ENCODE results near the gene SERPINH1.

SERPINH1 gene

GRCh38 chr11:75562048-75562835 lies at the start of gene SERPINH1:
Gene SERPINH1, plus strand, starts transcription at chr11:75562253. Its CDS starts 4,097 bp downstream, at chr11:75566350.
- DNase-seq (ENCODE audit: low read depth in 2 of 2): peak; percentile 64 to 76

GRCh38 chr11:75513250-75513649 lies 48.8 kb upstream of the SERPINH1 start:
- DNase-seq (ENCODE audit: low read depth in 2 of 2): no peak

DNA sequence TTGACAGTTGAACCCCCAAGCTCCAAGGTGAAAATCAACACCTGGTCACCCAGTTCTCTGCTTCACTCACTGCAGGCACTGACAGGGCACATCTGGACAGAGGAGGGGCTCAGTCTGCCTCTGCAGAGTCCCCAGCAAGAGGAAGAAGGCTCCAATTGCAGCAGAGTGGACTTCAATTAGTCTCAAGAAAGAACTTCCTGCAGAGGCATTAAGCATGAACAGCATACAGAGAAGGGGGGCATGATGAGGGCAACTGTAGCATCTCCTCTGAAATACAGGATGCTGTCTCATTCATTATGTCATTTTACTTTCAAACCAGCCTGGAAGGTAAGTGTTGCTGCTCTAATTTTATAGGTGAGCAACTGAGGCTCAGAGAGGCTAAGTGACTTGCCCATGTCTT lies 47.5 kb upstream of the SERPINH1 start:
- DNase-seq (ENCODE audit: low read depth in 2 of 2): no peak

- no peak for DNase-seq (ENCODE audit: low read depth in 2 of 2)
Observed at GRCh38 chr11:75516140-75516539, 45.9 kb upstream of the SERPINH1 start.

DNA sequence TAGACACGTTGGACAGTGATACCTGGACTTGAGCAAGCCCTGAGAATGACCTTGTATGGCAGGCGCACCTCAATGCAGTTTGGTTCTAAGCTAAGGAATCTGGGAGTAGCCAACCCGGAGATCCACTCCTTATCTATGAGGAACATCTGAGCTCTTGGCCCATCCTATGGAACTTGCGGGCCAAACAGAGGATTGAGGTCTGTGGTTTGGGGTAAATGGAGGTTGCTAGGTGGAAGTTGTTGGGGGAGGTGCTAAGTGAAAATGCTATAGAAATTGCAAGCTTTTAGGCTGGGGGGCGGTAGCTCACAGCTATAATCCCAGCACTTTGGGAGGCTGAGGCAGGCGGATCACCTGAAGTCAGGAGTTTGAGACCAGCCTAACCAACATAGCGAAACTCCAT lies 45.2 kb upstream of the SERPINH1 start:
- no peak for DNase-seq (ENCODE audit: low read depth in 2 of 2)

- no peak for DNase-seq (ENCODE audit: low read depth in 2 of 2)
Observed at GRCh38 chr11:75518204-75518549, 43.9 kb upstream of the SERPINH1 start.

DNA sequence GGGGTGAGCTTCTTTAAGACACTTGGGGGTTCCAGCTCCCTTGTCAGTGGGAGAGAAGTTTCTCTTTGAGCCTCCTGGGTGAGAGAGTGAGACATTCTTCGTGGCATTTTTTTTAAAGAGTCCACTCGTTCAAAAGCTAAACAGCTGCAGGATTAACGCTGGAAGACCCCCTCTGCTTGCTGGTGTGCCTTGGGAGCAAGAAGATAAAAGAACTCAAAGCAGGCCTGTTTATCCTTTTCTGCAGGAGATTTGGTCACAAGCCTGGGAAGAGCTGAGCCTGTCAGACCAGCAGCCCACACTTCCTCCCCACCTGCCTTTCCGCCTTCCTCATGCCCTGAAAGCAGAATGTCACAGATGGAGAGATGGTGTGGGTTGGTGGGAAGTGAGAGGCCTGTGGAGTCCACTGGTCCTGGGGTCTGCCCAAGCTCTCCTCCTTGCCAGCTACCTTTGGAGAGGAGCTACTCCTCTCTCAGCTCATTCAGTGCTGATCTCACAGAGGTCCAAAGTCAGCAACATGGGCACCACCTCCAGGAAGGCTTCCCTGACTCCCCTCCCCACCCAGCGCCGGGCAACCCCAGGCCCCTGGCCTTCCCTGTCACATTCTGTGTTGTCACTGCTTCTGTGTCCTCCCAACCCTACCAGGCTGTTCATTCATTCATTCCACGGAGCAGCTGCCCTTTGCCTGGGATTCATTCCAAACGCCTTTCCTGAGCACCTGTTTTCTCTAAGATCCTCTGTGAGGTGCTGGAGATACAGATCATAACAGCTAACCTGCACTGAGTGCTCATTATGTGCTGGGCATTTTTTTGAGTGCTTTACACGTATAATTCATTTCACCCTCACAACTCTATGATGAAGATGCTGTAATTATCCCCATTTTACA lies 43.0 kb upstream of the SERPINH1 start:
- DNase-seq (ENCODE audit: low read depth in 2 of 2): no peak

- DNase-seq (ENCODE audit: low read depth in 2 of 2): no peak
Observed at GRCh38 chr11:75520688-75521087, 41.4 kb upstream of the SERPINH1 start.

- DNase-seq (ENCODE audit: low read depth in 2 of 2): no peak
Observed at GRCh38 chr11:75522286-75523044, 39.6 kb upstream of the SERPINH1 start.

DNA sequence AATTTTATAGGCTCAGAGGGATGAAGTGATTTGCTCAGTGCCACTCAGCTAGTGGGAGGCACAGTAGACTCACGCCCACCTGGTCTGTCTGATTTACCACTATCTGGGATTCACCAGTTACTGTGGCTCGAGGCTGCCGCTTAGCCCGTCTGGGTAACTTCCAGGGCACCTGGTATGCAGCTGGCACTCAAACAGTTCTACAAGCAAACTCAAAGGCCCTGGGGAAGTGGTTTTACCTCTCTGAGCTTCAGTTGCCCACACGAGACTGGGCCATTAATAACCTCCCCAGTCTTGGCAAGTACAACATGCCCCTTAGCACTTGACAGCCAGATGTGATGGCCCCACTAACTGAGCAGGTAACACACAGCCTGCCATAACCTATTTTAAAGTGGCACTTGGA lies 38.9 kb upstream of the SERPINH1 start:
- DNase-seq (ENCODE audit: low read depth in 2 of 2): no peak

DNA sequence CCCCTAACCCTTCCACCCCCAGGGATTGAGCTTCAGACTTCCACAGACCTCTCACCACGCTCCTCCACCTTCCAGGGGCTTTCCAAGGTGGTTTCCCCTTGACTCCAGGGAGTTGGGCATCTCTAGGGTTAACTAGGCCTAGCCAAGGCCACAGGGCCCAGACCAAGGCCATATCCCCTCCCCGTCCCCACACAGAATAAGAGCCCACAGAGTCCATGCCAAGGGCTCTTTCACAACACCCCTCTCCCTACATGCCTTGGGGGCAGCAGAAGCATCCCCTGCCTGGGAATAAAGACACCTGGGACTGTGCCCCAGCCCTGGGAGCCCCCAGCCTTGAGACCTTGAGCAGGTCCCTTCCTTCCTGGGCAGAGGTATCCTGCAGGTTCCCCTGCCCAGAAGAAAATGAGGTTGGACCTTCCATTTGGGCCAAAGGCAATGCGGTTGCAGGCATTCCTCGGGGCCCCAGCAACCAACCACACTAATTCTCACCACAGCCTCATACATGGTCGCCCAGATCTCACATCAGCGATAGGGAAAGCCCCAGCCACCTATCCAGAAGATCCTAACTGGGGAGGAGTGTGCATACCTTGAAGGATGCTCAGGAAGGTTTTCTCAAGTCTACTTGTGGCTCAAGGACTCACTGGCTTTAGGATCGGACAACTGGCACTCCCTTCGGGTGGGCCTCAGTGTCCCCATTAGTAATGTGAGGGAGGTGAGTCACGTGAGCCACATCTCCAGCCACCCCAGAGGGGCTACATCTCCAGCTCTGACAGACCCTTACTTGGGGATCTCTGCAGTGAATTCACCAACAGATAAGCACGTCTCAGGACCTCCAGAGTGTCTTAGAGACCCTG lies 38.0 kb upstream of the SERPINH1 start:
- DNase-seq (ENCODE audit: low read depth in 2 of 2): no peak

- DNase-seq (ENCODE audit: low read depth in 2 of 2): no peak
Observed at GRCh38 chr11:75524665-75525432, 37.2 kb upstream of the SERPINH1 start.

GRCh38 chr11:75525433-75526191 lies 36.4 kb upstream of the SERPINH1 start, which contains the start of gene GDPD5:
Gene GDPD5, minus strand, starts transcription at chr11:75525941. Its CDS starts 48,206 bp downstream, at chr11:75477735.
- DNase-seq (ENCODE audit: low read depth in 2 of 2): peak; percentile 79 to 87

- no peak for DNase-seq (ENCODE audit: low read depth in 2 of 2)
Observed at GRCh38 chr11:75526192-75526541, 35.9 kb upstream of the SERPINH1 start.

- DNase-seq (ENCODE audit: low read depth in 2 of 2): no peak
Observed at GRCh38 chr11:75527130-75527529, 34.9 kb upstream of the SERPINH1 start.

DNA sequence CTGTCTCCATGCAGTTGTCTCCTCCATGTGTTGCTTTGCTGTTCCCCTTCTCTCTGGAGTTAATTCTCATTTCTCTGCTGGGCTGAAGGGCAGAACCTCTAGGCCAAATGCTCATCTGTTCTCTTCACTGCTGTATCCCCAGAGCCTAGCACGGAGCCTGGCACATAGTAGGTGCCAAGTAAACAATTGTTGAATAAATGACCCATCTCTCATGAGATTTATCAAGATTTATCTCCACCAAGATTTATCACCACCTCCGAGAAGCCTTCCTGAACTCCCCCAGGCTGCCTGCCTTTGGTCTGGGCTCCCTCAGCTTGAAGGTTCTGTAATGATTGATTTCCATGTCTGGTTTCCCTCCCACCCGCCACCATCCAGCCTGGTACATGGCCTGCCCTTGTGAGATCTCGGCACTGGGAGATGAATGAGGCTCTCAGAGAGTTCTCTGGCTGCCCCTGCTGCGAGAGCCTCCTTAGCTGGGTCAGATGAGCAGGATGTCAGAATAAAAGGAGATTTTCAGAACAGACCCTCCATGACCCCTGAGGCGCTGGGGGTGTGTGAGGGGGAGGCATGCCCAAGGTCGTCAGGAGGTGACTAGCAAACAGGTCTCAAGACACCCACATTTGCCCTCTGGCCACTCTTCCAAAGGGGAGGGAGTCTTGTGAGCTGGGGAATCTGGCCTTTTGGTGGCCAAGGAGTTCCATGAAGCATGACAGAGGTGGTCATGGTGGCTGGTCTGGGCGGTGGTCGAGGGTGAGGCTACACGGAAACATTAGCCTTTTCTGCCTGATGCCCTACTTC lies 33.9 kb upstream of the SERPINH1 start:
- DNase-seq (ENCODE audit: low read depth in 2 of 2): no peak

GRCh38 chr11:75530577-75530976 lies 31.5 kb upstream of the SERPINH1 start:
- no peak for DNase-seq (ENCODE audit: low read depth in 2 of 2)

GRCh38 chr11:75531325-75531724 lies 30.7 kb upstream of the SERPINH1 start:
- DNase-seq (ENCODE audit: low read depth in 2 of 2): no peak
